ENCODE measurements around the gene FOXC1. TPM values are rescaled to one million over a fixed set of nuclear protein-coding genes. Genes with fewer than 3 reads are reported as not detected.
A peak's percentile ranks its signal among the peaks of the same experiment; 100 is the strongest.

The FOXC1 gene
- total and polyA plus RNA-seq, 2 donors (not counting 1 experiment from before 2014, with no cell fraction given) = 0.04 to 0.52 TPM

GRCh38 chr6:1619673-1620503 lies 10.2 kb downstream of the FOXC1 start:
- peak overlapping the region; percentile 28 for H2AFZ ChIP-seq (ENCODE audit: insufficient read depth, low read depth, low read length, poor library complexity, severe bottlenecking)
- H3K9me3 Mint-ChIP-seq (ENCODE audit: insufficient read depth) = no peaks in the 10 kb centered on the region
- DNase-seq (peak; percentile 64), ATAC-seq (ENCODE audit: low read depth) (peak; percentile 26)
- peak overlapping the region; percentile 69 for H3K4me3 Mint-ChIP-seq
- H4K20me1 ChIP-seq (ENCODE audit: control insufficient read depth, insufficient read depth, low read length, poor library complexity, severe bottlenecking) = no peaks in the 10 kb centered on the region
- peaks cover 0 to 35% (median 0%) of the 10 kb centered on the region in 3 donors for H3K9me3 ChIP-seq (ENCODE audit: control extremely low read depth in 1 of 3, control insufficient read depth in 2 of 3, insufficient read depth in 1 of 3, low read length in 2 of 3)
- H3K4me1 Mint-ChIP-seq = peaks cover 8% of the 10 kb centered on the region
- POLR2A ChIA-PET = interaction anchor here (0.7 kb wide), 1 partner anchor 11 kb away, joined by 5 read pairs; no protein-coding TSS in a partner anchor
- H3K27me3 Mint-ChIP-seq = peaks cover 56% of the 10 kb centered on the region
- intact Hi-C loops (cut with micrococcal nuclease) = loop anchor here (10.0 kb wide), 1 partner anchor 115 kb away; no protein-coding TSS in a partner anchor
- peaks cover 24 to 30% of the 10 kb centered on the region in 2 donors for H3K4me1 ChIP-seq (ENCODE audit: control insufficient read depth in 2 of 2, insufficient read depth in 2 of 2, low read length in 2 of 2)
- H3K79me2 ChIP-seq (ENCODE audit: control insufficient read depth, insufficient read depth, low read length) = no peaks in the 10 kb centered on the region
- H3K27me3 ChIP-seq (replicated peaks in 1 of 4; ENCODE audit: control extremely low read depth in 1 of 4, control insufficient read depth in 3 of 4, insufficient read depth in 4 of 4, low read length in 3 of 4) = peaks cover 0 to 87% (median 54%) of the 10 kb centered on the region in 4 experiments
- 5% methylated on average over 83 of the region's 83 CpGs for WGBS (ENCODE audit: insufficient coverage)
- no peak overlapping the region for H3K27ac ChIP-seq (ENCODE audit: low read length in 2 of 2)
- H3K9ac ChIP-seq (ENCODE audit: low read length) = peak overlapping the region; percentile 48
- H3K27ac Mint-ChIP-seq = no peak overlapping the region
- peak overlapping the region in 2 of 5 experiments; percentile 25 to 47 for H3K4me3 ChIP-seq (ENCODE audit: control extremely low read depth in 1 of 5, extremely low read depth in 1 of 5, insufficient read depth in 1 of 5, low read depth in 2 of 5, low read length in 4 of 5)
- CTCF ChIA-PET = no interaction called here
- no peaks in the 10 kb centered on the region for H3K36me3 ChIP-seq (replicated peaks in 1 of 2; ENCODE audit: control extremely low read depth in 1 of 2, control insufficient read depth in 1 of 2, extremely low read depth in 1 of 2, insufficient read depth in 2 of 2, low read length in 1 of 2)
- peak overlapping the region; percentile 82 for H3K4me2 ChIP-seq (replicated peaks; ENCODE audit: low read depth, low read length, poor library complexity, severe bottlenecking)
- TF ChIP-seq CTCF (IDR thresholded peaks at IDR 0.05) (no peak), EZH2 (IDR thresholded peaks at IDR 0.05; ENCODE audit: borderline replicate concordance, insufficient read depth, low read depth, low read length, poor library complexity, severe bottlenecking) (peak; percentile 74)

Data from B cell (primary cell).